ENCODE results near the gene CR1.

The CR1 gene

GRCh38 chr1:207502726-207503125 lies 6.8 kb downstream of the CR1 start:
- no peak for TF ChIP-seq ZFX (IDR thresholded peaks at IDR 0.05; ENCODE audit: borderline replicate concordance)
- TF ChIP-seq CTCF (IDR thresholded peaks at IDR 0.05): no peak
- no peak overlapping the region for H3K27ac ChIP-seq

- no peak overlapping the region for H3K27ac ChIP-seq
- TF ChIP-seq ZFX (IDR thresholded peaks at IDR 0.05; ENCODE audit: borderline replicate concordance) (no peak), CTCF (IDR thresholded peaks at IDR 0.05) (no peak)
Measured at GRCh38 chr1:207503950-207504349, 8.0 kb downstream of the CR1 start.

GRCh38 chr1:207504438-207504837 lies 8.5 kb downstream of the CR1 start:
- H3K27ac ChIP-seq: no peak overlapping the region
- TF ChIP-seq ZFX (IDR thresholded peaks at IDR 0.05; ENCODE audit: borderline replicate concordance): no peak
- no peak for TF ChIP-seq CTCF (IDR thresholded peaks at IDR 0.05)

- no peak overlapping the region for H3K27ac ChIP-seq
- no peak for TF ChIP-seq ZFX (IDR thresholded peaks at IDR 0.05; ENCODE audit: borderline replicate concordance)
- TF ChIP-seq CTCF (IDR thresholded peaks at IDR 0.05): no peak
Measured at GRCh38 chr1:207510444-207510843, 14.5 kb downstream of the CR1 start.

- H3K27ac ChIP-seq: no peak overlapping the region
- TF ChIP-seq ZFX (IDR thresholded peaks at IDR 0.05; ENCODE audit: borderline replicate concordance): no peak
- TF ChIP-seq CTCF (IDR thresholded peaks at IDR 0.05): no peak
Measured at GRCh38 chr1:207514890-207515289, 18.9 kb downstream of the CR1 start.

GRCh38 chr1:207516729-207517128 lies 20.8 kb downstream of the CR1 start:
- no peak overlapping the region for H3K27ac ChIP-seq
- no peak for TF ChIP-seq ZFX (IDR thresholded peaks at IDR 0.05; ENCODE audit: borderline replicate concordance)
- TF ChIP-seq CTCF (IDR thresholded peaks at IDR 0.05): no peak

GRCh38 chr1:207518608-207519236 lies 22.8 kb downstream of the CR1 start:
- H3K27ac ChIP-seq: no peak overlapping the region
- no peak for TF ChIP-seq CTCF (IDR thresholded peaks at IDR 0.05)
